Pancreas (tissue), 10 donors: ENCODE measurements around the gene BMF. TPM values are rescaled to one million over a fixed set of nuclear protein-coding genes. Genes with fewer than 3 reads are reported as not detected.

Experiments used
- ATAC-seq, 4 donors: fragments of 200-7000 bp; cut with Tn5 transposase; one replicate each; pipeline versions ENCODE4 v1.8.0 to v1.9.1; 2020; ENCODE audit warnings: mild to moderate bottlenecking in 4 of 4, moderate library complexity in 4 of 4
- DNase-seq, 6 donors: peaks; one replicate each; pipeline ENCODE4 v3.0.0-alpha.2; 2020
- FAIRE-seq: peaks from 2 replicates; lab custom pipeline; 2012; peaks lifted over from hg19 to GRCh38; lab: Jason Lieb, UNC
- H3K27ac ChIP-seq, 4 donors: fragments of 200-600 bp; sonication (generic); 1 replicate in 3 of 4; 2 replicates in 1 of 4; pipeline versions ENCODE4 v1.5.0 to v1.8.0; 2020
- H3K27me3 ChIP-seq, 4 donors: fragments of 200-600 bp; one replicate each; pipeline ENCODE4 v1.8.0; 2021
- H3K36me3 ChIP-seq, 3 donors: fragments of 200-600 bp; sonication (generic) in 1 of 3; one replicate each; pipeline versions ENCODE4 v1.5.0 to v1.8.0; 2020 to 2021
- H3K4me1 ChIP-seq, 3 donors: fragments of 200-600 bp; one replicate each; pipeline ENCODE4 v1.8.0; 2021
- H3K4me3 ChIP-seq, 4 donors: fragments of 200-600 bp; sonication (generic) in 2 of 4; one replicate each; pipeline versions ENCODE4 v1.5.0 to v1.8.0; 2020 to 2021
- H3K9me3 ChIP-seq, 4 donors: fragments of 200-600 bp; one replicate each; pipeline ENCODE4 v1.8.0; 2021
- CTCF ChIP-seq, 4 donors: fragments of 200-600 bp; sonication (generic) in 3 of 4; IDR thresholded peaks; one replicate each; pipeline versions ENCODE4 v1.5.0 to v1.8.0; 2021; ENCODE audit warnings: antibody characterized with exemption in 4 of 4
- WGBS, 2 donors: extraction: QIAGEN DNeasy Blood & Tissue Kit; methylation state at CpG; one replicate each; pipeline ENCODE4 v1.1.7; 2013; 5-methylcytosine and 5-hydroxymethylcytosine counted together
- intact Hi-C, 3 donors: fragments of 100-400 bp; cut with DNase I; formaldehyde crosslinking; loops; one replicate each; pipeline versions ENCODE4 v1.11.1 to v1.14.2; 2022
- polyA plus RNA-seq, 2 donors: library from polyadenylated mRNA; stranded (reverse); fragments of 200-250 nt; gene quantifications; one replicate each; pipeline ENCODE4 v1.2.3, GENCODE V29; 2013
- total RNA-seq, 6 donors: library from RNA; stranded (reverse); fragmentation: NEBNext Ultra II Directional in 4 of 6; extraction: Animal tissue kit (Norgen Biotek cat#: 25700) in 4 of 6; gene quantifications; one replicate each; pipeline versions ENCODE4 v1.2.1 to v1.2.4, GENCODE V29; 2021 to 2023
- donor health status: healthy with polysubstance abuse.
- donor health status: DM: no; HTN: no; CAD: no; lungs with moderate emphysema.
- donor health status: DM: no; HTN: no; CAD: no.
- donor health status: control.
- donor health status: control.
- donor health status: Bipolar disorder and iron deficiency.
- donor health status: DM: yes; HTN: yes; CAD: no.
- donor health status: DM: no; HTN: no; CAD: no.
- donor health status: DM: no; HTN: no; CAD: no.
- donor health status: DM: yes; HTN: yes; CAD: no.

The BMF gene
- total and polyA plus RNA-seq, 8 donors = 4.1 to 25.9 (median 6.1) TPM

GRCh38 chr15:40112789-40113188, 4.1 kb upstream of the BMF start:
- no peak for FAIRE-seq
- H3K27ac ChIP-seq = no peak overlapping the region
- no peaks in the 10 kb centered on the region for H3K9me3 ChIP-seq
- H3K4me3 ChIP-seq = no peak overlapping the region
- no peaks in the 10 kb centered on the region for H3K27me3 ChIP-seq
- no peak for ATAC-seq
- intact Hi-C loops = loop anchor here in 1 of 3 donors (5.0 kb wide), 1 partner anchor 70 kb away; no protein-coding TSS in a partner anchor
- no peak for TF ChIP-seq CTCF (IDR thresholded peaks at IDR 0.05)
- no peak for DNase-seq
- peaks cover 0 to 11% (median 0%) of the 10 kb centered on the region in 3 donors for H3K4me1 ChIP-seq
- 78 to 85% methylated on average over 24 of the region's 24 CpGs for WGBS, 2 donors
- H3K36me3 ChIP-seq = no peaks in the 10 kb centered on the region

- DNase-seq (no peak), FAIRE-seq (no peak), ATAC-seq (no peak)
- 84 to 90% methylated on average over 2 of the region's 2 CpGs for WGBS, 2 donors
- Histone ChIP-seq H3K9me3 (no peaks in the 10 kb centered on the region), H3K36me3 (no peaks in the 10 kb centered on the region), H3K4me1 (peaks cover 0 to 18% (median 4%) of the 10 kb centered on the region in 3 donors), H3K27ac (no peak overlapping the region), H3K4me3 (no peak overlapping the region), H3K27me3 (no peaks in the 10 kb centered on the region)
- no peak for TF ChIP-seq CTCF (IDR thresholded peaks at IDR 0.05)
- intact Hi-C loops = loop anchor here in 1 of 3 donors (5.0 kb wide), 1 partner anchor 70 kb away; no protein-coding TSS in a partner anchor
Measured at GRCh38 chr15:40111888-40112287, 3.2 kb upstream of the BMF start.

- ATAC-seq = no peak
- Histone ChIP-seq H3K27ac (no peak overlapping the region), H3K4me1 (peaks cover 1 to 19% (median 11%) of the 10 kb centered on the region in 3 donors), H3K4me3 (no peak overlapping the region), H3K36me3 (no peaks in the 10 kb centered on the region), H3K9me3 (no peaks in the 10 kb centered on the region), H3K27me3 (no peaks in the 10 kb centered on the region)
- no peak for DNase-seq
- no peak for TF ChIP-seq CTCF (IDR thresholded peaks at IDR 0.05)
- intact Hi-C loops = loop anchor here in 1 of 3 donors (5.0 kb wide), 1 partner anchor 69 kb away; no protein-coding TSS in a partner anchor
- FAIRE-seq = no peak
- WGBS, 2 donors = 85 to 87% methylated on average over 9 of the region's 9 CpGs
Measured at GRCh38 chr15:40110866-40111550, 2.3 kb upstream of the BMF start.

- ATAC-seq (peak; percentile 0 to 11 (median 4)), DNase-seq (peak; percentile 74 to 89 (median 82)), FAIRE-seq (no peak)
- Histone ChIP-seq H3K27me3 (no peaks in the 10 kb centered on the region), H3K4me3 (peak overlapping the region; percentile 81 to 91 (median 86)), H3K27ac (peak overlapping the region; percentile 64 to 93 (median 86)), H3K36me3 (no peaks in the 10 kb centered on the region), H3K4me1 (peaks cover 24 to 38% (median 36%) of the 10 kb centered on the region in 3 donors), H3K9me3 (no peaks in the 10 kb centered on the region)
- intact Hi-C loops = no loop called here
- TF ChIP-seq CTCF (IDR thresholded peaks at IDR 0.05) = no peak
- 1% methylated on average over 43 to 47 of the region's 47 CpGs for WGBS, 2 donors
Measured at GRCh38 chr15:40108061-40108854, 421 bp downstream of the BMF start.
